GM19240 (cell line): ENCODE data around the gene FAM184B.
"Not testable (repeated sequence)": the region's sequence is repeated elsewhere in the genome, so short reads cannot be mapped to it uniquely, and the experiment has no call there.

ENCODE experiments used
- DNase-seq: peaks from one replicate; pipeline ENCODE4 v3.0.0; 2011; ENCODE audit warnings: low spot score; ENCODE audit not compliant: insufficient read length

Gene FAM184B

DNA sequence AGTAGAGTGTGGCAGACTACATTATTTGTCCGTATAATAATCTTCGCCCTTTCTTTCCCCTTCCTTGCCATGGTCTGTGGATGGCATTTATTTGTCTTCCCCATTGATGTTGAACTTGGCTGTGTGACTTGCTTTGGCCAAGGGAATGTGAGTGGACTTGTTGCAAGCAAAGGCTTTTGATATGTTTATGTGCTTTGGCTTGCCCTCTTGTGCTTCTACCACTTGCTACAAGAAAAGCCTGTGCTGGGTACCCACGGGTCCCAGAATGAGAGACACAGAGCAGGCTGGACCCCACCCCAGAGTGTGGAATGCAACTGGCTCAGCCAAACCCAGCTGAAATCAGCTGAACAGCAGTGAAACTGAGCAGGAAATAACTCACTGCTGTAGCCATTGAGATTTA, 63.0 kb downstream of the FAM184B start:
- no peak for DNase-seq

DNA sequence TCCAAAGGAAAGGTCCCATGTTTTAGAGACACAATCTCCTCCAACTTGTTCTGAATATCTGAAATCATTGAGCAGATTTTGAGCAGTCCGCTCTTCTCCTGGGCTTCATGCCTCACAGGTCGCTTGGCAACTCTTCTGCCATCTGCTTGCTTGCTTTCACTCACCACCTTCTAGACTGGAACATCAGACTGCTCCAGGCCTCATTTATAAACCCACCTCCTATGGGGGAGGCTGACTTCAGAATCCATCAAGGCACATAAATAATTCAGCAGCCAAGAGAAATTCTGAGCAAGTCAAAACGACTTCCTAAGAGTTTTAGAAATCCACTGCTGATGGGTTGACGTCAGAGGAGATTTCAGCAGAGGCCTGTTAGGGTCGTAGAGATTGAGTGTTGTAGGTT, 64.1 kb downstream of the FAM184B start:
- no peak for DNase-seq

DNA sequence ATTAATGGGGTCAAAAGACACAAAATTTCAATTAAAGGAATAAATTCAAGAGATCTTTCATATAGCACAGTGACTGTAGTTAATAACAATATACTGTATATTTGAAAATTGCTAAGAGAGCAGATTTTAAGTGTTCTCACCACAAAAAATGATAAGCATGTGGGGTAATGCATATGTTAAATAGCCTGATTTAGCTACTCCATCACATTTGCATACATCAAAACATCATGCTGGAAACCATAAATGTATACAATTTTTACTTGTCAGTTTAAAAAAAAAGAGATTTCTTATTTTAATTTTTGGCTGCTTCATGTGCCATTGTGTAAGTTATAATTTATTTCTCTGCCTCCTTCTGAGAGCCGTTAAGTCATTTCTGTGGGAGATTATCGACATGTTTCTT, 65.9 kb downstream of the FAM184B start:
- no peak for DNase-seq

DNA sequence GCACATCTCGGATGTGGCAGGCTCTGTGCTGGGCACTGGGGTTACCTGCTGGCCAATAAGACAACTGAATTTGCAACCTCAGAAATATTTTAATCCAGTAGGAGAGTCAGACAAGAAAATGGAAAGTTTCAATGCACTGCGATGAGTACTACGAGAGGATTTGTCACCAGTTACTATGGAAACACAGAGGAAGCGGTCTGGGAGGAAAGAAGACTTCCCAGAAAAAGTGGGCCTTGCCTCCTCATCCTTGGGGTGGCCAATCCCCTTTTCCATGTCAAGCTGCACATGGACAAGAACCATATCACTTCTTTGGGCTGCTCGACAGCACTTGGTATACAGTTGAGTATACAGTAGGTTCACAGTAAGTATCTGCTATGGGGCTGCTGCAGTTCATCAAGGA, 67.6 kb downstream of the FAM184B start:
- DNase-seq: no peak

DNA sequence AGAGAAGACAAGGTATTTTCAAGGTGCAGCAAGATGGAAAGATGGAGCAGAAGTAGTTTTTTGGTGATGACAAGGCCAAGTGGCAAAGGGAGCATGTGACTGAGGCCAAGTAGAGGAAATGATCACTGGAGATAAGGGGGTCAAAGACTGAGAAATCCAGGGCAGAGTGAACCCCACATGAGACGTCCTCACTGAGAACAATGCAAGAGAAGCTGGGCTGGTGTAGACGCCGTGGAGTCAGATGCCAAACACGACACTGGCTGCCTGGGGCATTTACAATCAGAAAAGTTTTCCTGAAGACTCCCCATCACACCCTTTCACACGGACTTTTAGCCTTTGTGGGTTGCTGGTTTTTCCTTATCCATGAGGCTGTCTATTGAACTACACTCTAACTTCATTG, 69.3 kb downstream of the FAM184B start:
- no peak for DNase-seq

DNA sequence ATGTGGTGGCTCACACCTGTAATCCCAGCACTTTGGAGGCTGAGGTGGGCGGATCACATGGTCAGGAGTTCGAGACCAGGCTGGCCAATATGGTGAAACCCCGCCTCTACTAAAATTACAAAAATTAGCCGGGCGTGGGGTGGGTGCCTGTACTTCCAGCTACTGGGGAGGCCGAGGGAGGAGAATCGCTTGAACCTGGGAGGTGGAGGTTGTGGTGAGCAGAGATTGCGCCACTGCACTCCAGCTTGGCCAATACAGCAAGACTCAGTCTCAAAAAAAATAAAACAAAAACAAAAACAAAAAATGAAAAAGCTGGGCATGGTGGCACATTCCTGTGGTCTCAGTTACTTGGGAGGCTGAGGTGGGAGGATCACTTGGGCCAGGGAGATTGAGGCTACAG, 70.2 kb downstream of the FAM184B start:
- DNase-seq: not testable (repeated sequence)

DNA sequence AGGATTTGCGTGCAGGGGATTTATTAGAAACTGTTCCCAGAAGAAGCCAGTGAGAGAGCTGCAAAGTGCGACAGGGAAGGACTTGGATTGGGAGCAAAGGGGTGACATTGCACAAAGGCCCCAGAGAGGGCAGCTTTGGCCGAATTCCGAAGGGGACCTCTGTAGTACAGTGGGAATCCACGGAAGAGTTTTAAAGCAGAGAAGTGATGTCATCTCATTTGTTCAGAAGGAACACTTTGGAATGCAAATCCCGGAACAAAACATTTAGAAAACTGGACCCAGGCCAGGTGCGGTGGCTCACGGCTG, 71.7 kb downstream of the FAM184B start:
- no peak for DNase-seq

DNA sequence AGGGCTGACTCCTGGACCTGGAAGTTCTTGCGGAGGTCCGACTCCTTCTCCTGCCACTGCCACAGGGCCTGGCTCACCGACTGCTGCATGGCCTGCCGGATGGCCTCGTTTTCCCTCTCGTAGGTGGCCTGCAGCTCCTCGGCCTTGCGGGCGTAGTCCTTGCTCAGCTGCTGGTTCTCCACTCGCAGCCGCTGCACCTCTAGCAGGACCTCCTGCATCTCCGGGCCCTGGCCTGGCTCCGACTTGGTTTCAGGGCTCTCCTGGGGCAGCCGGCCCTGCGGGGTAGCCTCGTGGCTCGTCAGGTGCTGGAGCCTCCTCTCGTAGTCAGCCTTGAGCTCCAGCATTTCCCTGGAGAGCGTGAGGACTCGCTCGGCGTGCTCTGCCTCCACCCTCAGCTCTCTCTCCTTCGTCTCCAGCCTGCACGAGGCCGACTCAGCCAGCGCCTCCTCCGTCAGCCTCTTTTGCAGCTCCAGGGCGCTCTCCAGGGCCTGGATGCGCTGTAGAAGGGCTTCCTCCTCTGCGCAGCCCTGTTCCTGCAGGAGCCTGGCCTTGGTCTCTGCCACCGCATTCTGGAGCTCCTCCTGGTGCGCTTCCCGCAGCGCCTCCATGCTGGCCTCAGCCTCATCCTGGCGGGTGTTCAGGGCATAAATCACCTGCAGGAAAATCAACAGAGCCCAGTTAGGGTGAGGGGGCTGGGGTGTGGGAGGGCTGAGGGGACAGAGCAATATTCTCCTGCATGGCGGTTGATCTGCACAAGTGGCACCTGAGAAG, 72.2 kb downstream of the FAM184B start:
- DNase-seq: no peak

DNA sequence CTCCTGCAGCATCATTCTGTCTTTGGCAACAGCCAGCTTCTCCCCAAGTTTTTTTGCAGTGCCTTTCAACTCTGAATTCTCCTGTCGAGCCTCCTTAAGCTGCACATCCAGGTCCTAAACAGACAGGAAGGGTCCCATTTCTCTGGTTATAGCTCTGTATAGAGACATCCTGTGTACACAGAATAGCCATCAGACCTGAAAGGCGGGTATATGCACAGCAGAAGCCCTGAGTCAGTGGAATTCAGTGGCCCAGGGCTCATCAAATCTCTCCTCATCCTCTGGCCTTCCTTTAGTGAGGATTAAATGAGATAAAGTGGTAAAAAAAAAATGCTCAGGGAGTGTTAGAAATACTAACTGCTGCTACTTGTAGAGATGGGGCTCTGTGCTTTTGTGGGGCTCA, 73.8 kb downstream of the FAM184B start:
- no peak for DNase-seq

DNA sequence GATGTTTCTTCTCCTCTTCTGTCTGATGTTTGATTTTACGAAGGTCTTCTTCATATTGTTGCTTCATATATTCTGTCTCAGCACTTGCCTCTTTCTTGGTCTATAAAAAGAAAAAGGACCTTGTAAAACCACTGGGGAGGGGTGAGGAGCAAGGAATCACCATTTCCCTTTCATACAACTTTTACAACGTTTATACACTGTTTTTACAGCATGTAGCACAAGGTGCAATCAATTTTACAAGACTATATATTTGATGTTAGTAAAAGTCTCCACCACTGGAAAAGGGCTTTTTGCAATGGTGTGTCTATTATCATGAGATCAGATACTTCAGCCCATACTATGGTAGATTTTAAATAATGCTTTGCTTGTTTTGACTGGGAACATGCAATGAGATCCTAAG, 76.3 kb downstream of the FAM184B start:
- no peak for DNase-seq

DNA sequence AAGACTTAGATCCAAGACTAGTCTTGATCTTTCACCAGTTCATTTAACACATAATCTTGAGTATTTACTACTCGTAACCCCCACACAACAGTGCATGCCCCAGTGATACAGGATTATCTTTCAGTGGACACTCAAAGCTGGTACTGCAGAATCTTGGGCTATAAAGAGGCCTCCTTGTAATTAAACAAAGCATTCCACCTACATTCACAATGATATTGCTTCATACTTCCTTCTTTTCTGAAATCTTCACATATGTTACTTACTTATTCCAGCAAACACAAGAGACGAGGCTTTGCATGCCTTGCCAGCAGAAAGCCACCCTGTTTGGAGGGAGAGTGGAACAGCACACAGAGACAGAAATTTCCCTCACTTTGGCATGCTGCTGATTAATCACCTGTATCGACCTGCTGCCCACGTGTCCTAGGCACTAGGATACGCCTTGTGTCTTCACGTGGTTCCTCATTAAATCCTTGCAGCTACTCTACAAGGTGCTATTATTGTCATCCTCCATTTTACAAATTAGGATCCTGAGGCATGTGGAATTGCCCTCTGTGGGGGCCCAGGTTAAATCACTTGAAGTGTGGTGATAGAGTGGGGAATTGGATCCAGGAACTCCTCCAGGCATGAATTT, 77.3 kb downstream of the FAM184B start:
- no peak for DNase-seq

DNA sequence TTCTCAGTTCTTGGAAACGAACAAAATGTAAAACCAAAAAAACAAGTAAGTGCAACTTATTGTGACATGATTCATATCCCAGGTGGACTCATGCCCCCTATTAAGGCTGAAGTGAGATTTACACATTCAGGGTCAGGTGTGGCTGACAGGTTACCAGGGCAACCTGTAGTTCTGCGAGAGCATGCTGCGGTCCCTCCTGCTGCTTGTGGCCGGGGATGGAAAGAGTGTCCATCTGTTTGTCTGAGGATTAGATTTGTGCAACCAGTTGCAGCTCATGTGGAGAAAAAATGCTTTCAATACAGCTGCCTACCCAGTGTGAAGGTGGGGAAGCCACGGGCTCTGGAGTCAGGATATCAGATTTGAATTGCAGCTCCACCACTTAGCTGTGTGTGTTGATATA, 78.8 kb downstream of the FAM184B start:
- no peak for DNase-seq

DNA sequence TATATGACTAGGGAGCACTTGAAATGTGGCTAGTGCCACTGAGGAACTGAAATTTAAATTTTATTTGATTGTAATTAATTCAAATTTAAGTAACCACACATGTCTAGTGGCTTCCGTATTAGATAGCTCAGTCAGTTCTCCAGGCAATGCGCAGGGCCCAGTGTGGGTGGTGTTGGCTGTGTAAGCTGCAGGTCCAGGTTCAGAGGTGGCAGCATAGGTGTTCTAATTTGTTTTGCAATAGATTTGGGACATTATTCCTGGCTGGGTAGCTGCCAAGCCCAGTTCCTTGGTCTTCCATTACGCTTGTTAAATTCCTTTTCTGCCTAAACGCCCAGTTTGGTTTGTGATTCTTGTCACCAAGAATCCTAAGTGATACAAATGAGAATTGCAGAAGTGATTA, 79.5 kb downstream of the FAM184B start:
- no peak for DNase-seq

DNA sequence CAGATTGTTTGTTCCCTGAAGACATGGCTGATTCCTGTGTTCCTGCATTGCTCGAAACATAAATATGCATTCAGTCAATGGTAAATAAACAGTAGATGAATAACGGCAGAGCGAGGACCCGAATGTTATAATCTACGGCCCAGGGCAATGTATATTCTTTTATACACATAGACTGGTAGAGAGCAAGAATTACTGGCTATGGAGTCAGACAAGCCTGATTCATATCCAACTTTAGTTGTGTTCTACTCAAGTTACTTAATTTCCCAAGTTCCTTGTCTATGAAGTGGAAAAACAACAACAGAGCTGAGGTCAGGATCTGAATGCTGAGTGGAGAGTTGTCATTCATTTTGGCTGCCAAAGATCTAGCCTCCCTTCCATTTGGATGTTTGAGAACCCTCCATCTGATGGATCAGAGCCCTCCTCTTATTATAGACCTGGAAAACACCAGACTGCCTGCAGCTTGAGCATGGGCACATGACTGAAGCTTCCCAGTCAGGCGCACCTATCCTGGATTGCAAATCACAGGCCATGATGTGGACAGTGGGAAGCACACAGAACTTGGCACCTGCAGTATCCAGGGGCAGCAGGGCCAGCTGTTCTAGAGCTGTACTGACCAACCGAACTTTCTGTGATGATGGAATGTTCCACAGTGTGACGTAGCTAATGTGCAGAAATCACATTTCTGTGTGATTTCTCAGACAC, 80.1 kb downstream of the FAM184B start:
- no peak for DNase-seq

DNA sequence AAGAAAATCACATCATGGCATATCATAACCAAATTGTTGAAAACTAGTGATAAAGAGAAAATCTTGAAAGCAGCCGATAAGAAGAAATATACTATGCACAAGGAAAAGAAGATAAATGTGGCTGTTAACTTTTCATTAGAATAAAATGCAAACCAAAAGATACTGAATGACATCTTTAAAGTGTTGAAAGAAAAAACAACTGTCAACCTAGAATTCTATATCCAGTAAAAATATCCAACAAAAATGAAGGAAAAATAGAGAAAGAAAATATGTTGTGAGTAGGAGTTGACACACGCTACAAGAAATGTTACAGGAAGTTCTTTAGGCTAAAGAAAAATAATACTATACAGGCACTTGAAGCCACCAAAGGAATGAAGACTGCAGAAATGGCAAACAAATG, 82.0 kb downstream of the FAM184B start:
- DNase-seq: no peak

DNA sequence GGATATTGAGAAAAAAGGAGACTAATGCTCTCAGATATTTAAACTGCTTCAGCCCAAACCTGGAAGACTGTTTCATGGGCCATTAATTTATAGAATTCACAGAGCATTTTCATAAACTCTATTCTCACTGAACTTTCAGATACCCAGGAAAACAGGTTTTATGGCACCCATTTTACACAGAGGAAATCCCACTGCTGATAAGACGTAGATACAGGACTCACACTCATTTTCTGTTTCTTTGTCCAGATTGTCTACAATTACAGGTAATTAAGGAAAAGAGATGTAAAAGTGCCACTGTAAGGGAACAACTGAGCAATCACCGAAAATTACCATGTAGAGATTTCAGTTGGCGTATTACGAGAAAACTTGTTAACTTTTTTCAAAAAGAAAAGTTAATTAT, 83.3 kb downstream of the FAM184B start:
- no peak for DNase-seq

DNA sequence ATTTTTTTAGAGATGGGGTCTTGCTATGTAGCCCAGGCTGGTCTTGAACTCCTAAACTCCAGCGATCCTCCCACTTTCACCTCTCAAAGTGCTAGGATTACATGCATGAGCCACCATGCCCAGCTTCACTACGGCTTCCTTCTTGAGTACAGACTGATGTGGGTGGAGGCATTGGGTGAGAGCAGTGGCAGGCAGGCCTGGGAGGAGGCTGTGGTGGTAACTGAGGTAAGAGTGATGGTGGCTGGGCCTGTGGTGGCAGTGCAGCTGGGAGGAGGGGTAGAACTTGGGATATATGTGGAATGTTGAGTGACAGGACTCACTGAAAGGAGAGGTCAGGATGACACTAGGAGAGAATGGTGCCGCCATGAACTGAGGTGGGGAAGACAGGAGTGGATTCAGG, 86.1 kb downstream of the FAM184B start:
- DNase-seq: no peak

DNA sequence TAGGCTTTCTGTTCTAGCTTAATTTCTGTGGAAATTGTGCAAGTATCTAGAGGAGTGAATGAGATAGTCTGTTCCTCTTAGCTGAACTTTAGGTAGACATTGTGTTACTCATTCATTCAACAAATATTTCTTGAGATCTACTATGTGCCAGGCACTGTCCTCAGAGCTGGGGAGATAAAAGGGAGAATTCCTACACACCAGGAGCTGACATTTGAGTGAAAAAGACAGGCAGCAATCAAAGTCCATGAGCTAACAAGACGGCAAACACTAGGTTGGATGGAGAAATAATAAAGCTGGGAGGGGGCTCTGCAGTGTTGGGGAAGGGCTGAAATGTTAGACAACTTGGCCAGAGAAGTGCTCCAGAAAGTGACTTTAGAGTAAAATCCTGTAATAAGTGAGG, 86.9 kb downstream of the FAM184B start:
- no peak for DNase-seq

DNA sequence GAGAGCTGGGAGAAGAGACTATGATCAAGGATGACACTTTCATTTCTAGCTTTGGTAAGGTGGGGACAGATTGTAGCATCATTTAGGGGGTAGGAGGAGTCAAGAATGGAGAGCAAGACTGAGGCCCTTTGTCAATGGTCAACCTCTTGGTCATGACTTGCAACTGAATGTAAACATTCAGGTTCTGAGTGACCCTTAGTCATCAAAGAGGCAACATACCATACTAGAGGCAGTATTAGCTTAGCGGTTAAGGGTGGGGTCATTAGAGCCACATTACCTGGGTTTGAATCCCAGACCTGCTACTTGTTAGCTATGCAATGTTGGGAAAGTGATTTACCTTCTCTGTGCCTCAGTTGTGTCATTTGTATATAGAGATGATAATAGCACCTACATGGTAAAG, 90.5 kb downstream of the FAM184B start:
- no peak for DNase-seq

DNA sequence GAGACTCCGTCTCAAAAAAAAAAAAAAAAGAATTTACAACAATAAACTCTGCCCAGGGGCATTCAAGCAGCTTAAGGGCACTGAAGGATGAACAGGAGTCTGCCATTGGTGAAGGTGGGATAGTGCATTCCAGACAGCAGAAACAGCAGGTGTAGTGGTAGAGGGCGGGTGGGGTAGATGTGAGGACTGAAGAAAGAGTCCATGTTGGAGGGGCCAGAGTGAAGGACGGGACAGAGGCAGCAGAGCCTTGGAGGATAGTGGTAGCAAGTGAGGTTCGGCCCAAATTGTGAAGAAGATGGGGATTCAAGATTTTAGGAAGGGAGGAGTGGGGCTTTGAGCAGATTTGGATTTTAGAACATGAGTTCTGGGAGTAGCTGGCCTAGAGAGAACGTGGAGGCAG, 91.3 kb downstream of the FAM184B start:
- no peak for DNase-seq

DNA sequence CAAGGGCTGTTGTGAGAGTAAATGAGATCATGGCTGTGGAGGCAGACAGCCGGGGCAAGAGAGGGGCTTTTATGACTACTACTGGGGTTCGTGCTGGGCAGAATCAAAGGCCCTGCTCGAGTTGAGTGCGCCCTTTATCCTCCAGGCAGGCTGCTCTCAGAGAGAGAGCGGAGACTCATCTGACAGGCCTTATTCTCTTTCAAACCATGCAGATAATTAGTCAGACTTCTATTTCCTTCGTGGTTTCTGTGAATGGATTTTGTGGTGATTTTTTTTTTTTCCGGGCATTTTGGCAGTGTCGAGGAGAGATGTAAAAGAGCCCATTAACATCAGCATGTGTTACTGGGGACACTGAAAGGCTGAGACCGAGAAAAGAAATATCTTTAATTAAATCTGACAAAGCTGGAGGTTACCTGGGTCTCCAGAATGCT, 93.4 kb downstream of the FAM184B start:
- DNase-seq: no peak

DNA sequence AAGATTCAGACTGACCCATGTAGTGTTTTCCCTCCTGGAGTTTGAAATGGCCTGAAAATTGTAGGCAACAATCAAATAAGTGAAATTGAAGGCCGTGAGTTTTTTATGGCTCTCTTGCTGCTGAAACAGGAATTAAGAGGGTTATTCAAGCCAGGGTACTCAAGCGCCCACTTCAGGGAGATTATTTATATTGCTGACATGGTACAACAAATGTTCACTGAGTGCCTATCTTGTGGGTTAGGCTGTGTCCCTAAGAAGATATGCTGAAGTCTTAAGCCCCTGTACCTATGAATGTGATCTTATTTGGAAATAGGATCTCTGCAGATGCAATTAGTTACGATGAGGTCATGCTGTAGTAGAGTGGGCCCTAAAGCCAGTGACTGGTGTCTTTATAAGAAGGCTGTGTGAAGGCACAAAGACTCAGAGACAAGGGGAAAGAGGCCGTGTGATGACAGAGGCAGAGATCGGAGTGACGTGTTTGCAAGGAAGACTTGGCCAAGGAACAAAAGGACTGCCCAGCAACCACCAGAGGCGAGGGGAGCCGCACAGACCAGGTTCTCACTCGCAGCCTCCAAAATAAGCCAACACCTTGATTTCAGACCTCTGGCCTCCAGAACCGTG, 94.1 kb downstream of the FAM184B start:
- no peak for DNase-seq
